SKM-1 treated with dmso at 0.1 percent for 144 hours (cell line): ENCODE measurements around the gene PMM2.
"Not testable (repeated sequence)": the region's sequence is repeated elsewhere in the genome, so short reads cannot be mapped to it uniquely, and the experiment has no call there.

ENCODE experiments used
- DNase-seq: peaks from one replicate; lab custom pipeline; 2025; ENCODE audit not compliant: unreplicated experiment; lab: John Stamatoyannopoulos, UW

The PMM2 gene

GRCh38 chr16:8816967-8817655, 19.5 kb downstream of the PMM2 start:
- DNase-seq = no peak

- no peak for DNase-seq
Observed at GRCh38 chr16:8818504-8819270, 21.0 kb downstream of the PMM2 start.

GRCh38 chr16:8819411-8820034, 21.9 kb downstream of the PMM2 start:
- DNase-seq = no peak

GRCh38 chr16:8822403-8822802, 24.8 kb downstream of the PMM2 start:
- DNase-seq = no peak

- DNase-seq = no peak
Observed at GRCh38 chr16:8826278-8826879, 28.7 kb downstream of the PMM2 start.

- DNase-seq = no peak
Observed at GRCh38 chr16:8828541-8829165, 31.0 kb downstream of the PMM2 start.

GRCh38 chr16:8831450-8831849, 33.8 kb downstream of the PMM2 start:
- no peak for DNase-seq

GRCh38 chr16:8831871-8832716, 34.5 kb downstream of the PMM2 start:
- DNase-seq = no peak

- DNase-seq = no peak
Observed at GRCh38 chr16:8832717-8833105, 35.1 kb downstream of the PMM2 start.

GRCh38 chr16:8836797-8837196, 39.2 kb downstream of the PMM2 start:
- DNase-seq = not testable (repeated sequence)

- DNase-seq = not testable (repeated sequence)
Observed at GRCh38 chr16:8837594-8837993, 40.0 kb downstream of the PMM2 start.

GRCh38 chr16:8842016-8842415, 44.4 kb downstream of the PMM2 start:
- DNase-seq = not testable (repeated sequence)

GRCh38 chr16:8843296-8843695, 45.7 kb downstream of the PMM2 start:
- not testable (repeated sequence) for DNase-seq

GRCh38 chr16:8845699-8846298, 48.2 kb downstream of the PMM2 start:
- no peak for DNase-seq

- DNase-seq = no peak
Observed at GRCh38 chr16:8846401-8846932, 48.8 kb downstream of the PMM2 start.

- no peak for DNase-seq
Observed at GRCh38 chr16:8847145-8847544, 49.5 kb downstream of the PMM2 start.

GRCh38 chr16:8847623-8848022, 50.0 kb downstream of the PMM2 start:
- DNase-seq = no peak

GRCh38 chr16:8848231-8848938, 50.7 kb downstream of the PMM2 start:
- no peak for DNase-seq

- no peak for DNase-seq
Observed at GRCh38 chr16:8848939-8849391, 51.3 kb downstream of the PMM2 start.
